GM12874 (cell line): Measurements from ENCODE around the gene UBE2Z.

Experiments used
- TF ChIP-seq, protein P1 (sequence below): IDR thresholded peaks from 2 replicates; pipeline ENCODE4 v1.5.1; 2011; ENCODE audit warnings: low read depth, mild to moderate bottlenecking, control low read depth, low read length, moderate library complexity; ENCODE audit not compliant: insufficient read depth

Gene UBE2Z

DNA sequence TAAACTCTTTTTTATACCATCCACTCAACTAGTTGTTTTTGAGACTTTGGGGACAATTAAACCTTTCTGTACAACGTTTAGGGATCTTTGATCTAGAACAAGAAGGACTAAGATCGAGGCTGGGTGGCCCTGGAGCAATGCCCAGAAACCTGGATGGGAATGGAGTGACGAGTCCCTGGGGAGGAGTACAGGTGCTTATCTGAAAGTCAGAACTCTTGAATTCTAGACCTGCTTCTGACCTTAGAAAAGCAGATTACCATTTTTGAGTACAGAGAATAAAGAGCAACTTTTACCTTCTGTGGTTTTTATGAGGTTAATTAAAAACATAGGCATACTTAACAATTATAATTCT is 17.8 kb downstream of the UBE2Z start:
- TF ChIP-seq, protein P1, sequence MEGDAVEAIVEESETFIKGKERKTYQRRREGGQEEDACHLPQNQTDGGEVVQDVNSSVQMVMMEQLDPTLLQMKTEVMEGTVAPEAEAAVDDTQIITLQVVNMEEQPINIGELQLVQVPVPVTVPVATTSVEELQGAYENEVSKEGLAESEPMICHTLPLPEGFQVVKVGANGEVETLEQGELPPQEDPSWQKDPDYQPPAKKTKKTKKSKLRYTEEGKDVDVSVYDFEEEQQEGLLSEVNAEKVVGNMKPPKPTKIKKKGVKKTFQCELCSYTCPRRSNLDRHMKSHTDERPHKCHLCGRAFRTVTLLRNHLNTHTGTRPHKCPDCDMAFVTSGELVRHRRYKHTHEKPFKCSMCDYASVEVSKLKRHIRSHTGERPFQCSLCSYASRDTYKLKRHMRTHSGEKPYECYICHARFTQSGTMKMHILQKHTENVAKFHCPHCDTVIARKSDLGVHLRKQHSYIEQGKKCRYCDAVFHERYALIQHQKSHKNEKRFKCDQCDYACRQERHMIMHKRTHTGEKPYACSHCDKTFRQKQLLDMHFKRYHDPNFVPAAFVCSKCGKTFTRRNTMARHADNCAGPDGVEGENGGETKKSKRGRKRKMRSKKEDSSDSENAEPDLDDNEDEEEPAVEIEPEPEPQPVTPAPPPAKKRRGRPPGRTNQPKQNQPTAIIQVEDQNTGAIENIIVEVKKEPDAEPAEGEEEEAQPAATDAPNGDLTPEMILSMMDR = no peak

DNA sequence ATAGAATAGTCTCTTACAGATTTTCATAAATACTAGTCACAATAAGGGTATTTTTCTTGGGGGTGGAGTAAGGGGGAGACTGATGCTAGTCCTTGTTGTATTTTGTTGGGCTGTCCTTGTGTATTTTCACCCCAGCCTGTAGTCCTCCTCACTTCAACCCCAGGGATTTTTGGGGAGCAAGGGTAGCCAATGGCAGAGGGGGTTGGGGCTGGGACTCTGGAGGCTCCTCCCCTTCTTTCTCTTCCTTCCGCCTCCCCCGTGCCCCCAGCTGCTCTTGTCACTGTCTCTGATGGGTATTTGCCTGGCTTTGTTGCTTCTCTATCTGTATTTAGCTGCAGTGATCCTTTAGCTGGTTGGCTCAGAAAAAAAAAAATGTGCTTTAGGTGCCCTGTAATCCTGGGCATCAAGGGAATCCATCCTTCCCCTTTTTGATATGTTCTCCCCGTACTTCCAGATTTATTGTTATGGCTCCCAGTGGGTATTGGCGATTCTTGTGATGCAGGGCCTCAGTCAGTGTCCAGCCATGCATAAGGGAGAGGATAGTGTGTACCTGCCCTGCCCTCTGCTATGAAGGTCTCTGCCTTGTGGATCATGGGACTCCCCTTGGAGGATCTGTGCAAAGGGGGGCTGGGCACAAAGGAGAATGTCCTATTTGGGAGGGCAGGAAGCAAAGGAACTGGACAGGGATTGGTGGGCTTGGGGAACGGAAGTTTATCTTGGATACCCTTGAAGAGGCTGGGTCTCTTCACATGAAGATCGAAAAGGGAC is 20.0 kb downstream of the UBE2Z start:
- TF ChIP-seq, protein P1 = no peak

DNA sequence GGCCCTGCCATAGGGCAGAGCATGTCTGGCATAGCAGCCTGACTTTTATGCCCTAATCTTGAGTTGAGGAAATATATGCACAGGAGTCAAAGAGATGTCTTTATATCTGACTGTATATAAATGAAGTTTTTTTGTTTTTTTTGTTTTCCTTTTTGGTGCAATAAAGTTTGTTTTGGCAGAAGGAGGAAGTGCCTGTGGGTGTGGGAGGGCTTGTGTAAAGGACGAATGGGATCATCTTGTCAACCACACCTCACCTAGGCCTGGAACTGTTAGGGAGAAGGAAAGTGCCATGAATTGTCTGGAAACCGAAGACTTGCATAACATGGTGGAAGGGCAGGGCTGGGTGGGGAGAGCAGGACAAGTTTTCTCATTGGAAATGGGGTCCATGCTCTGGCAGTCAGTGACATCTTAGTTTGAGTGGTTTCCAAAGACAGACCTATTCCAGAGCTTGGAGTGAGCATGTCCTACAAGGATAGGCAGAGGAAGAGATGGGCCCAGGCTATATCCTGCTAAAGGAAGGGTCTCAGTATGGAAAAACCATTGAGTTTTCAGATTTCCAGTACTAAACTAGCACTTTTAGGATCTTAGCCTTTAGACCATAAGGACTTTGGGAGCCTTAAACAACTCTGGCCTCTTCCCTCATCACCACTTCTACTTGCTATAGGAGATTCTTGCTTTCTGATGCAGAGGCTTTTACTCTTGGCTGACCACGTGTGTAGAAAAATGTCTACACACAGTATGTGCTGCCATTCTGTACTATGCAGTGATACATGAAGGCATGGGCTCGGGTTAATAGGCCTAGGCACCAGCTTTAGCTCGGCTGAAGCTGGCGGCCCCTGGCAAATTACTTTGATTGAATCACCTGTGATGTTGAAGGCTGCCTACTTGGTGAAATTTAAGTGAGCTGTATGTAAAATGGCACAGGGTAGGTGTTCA is 20.9 kb downstream of the UBE2Z start:
- TF ChIP-seq, protein P1 = no peak

DNA sequence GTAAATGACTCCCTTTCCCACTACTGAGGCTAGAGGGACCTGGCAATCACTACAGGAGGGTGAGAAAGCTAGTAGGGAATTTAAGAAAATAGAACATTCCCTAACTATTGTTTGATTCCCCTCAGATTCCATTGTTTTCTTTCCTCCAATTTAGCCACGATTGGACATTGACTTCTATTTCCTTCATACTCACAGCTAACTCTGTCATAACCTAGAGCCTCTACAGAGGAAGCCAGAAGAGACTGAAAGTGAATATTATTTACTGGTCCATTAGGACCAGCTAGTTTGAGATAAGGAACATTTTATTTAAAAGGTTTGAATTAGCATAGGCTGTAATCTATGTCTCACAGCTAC is 21.6 kb downstream of the UBE2Z start:
- TF ChIP-seq, protein P1 = no peak

DNA sequence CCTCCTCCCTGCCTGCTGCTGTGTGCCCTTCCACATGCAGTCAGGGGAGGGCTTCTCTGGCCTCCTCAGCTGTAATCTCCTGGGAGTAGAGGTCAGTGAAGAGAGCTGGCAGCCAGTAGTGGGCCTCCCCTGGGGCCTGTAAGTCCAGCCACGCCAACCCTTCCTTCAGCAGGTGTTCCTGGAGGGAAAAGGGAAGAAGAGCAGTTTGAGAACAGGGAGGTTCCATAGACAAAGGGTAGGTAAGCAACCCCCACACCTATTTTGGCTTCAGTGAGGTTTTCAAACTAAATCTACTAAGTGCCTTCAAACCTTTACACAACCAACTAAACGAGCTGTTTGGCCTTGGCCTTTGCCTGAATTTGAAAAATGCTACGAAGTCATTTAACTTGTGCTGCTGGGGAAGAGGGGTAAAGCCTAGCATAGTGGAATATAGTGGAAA is 22.2 kb downstream of the UBE2Z start:
- TF ChIP-seq, protein P1 = no peak

DNA sequence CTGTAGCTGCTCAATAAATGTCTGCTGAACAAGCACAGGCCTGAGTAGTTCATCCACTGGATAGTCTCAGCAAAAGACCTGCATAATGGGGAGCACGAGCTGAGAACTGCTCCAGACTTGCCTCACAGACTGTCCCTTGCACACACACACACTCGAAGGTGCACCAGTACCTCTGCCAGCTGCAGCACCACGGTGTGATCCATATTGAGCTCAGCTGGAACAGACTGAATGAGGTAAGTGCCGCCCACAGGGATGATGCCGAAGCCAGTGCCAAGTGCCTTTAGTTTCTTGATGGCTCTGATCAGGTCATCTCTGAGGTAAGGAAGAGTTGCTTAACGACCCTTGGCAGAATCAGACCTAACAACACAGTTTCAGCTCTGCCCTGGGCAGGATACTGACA is 24.8 kb downstream of the UBE2Z start:
- TF ChIP-seq, protein P1 = no peak

DNA sequence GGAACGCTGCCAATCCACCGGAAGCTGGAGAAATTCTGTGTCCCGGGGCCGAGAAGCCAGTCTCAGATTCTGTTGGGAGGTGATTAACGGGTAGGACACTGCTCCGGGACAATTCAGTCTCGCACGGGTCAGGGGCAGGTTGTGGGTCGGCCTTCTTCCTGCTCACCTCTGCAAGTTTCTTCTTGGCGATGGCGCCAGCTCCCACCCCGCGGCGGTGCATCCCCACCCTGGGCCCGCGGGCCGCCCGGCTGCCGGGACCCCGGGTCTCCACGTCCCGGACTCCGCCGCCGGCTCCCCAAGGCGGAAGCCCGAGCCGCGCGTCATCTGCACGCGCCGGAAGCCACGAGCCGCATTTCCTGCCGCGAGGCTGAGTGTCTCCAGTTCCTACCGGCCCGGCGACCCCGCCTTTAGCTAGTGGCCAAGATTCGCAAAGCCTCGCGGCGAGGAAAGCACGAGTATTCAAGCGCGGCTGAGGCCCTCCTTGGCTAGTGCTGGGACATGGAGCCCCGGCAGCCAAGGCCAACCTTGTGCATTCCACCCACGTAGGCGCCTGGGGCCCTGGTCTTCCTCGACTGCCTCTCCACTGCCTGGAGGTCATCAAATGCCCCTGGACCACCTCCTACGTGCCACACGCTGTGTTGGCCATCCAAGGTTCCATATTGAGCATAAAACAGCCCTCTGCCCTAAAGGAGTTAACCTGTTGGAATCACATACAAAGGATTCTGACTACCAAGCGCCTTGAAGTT is 36.5 kb downstream of the UBE2Z start, which contains the start of gene SNF8:
SNF8 (minus strand) TSS at position 328 of the 746 bp plus-strand sequence; CDS start at position 220, 108 bp downstream.
- TF ChIP-seq, protein P1 = no peak
